GM12878 (cell line): Measurements from ENCODE around the gene DCDC2C. TPM values are rescaled to one million over a fixed set of nuclear protein-coding genes. Genes with fewer than 3 reads are reported as not detected.

Experiments used
- ATAC-seq: fragments of 200-7000 bp; cut with Tn5 transposase; 3 replicates; pipeline ENCODE4 v1.9.1; 2020; ENCODE audit warnings: mild to moderate bottlenecking, moderate library complexity
- BruUV-seq: library from RNA; stranded (reverse); fragments of 400-500 nt; replicated peaks from 2 replicates; lab custom pipeline; 2021; lab: Mats Ljungman, UMichigan
- CTCF ChIA-PET: fragments of 300-600 bp; sonication (Branson Sonifier 250); formaldehyde crosslinking; extraction: SDS; loops from one replicate; lab custom pipeline; 2021; ENCODE audit warnings: inconsistent platforms; lab: Yijun Ruan, JAX
- POLR2A ChIA-PET: fragments of 350-600 bp; formaldehyde crosslinking; extraction: SDS; loops from one replicate; lab custom pipeline; 2021; ENCODE audit warnings: inconsistent platforms; lab: Charles Lee
- RAD21 ChIA-PET: fragments of 300-600 bp; sonication (Branson Sonifier 250); formaldehyde crosslinking; loops from one replicate; lab custom pipeline; 2023; ENCODE audit warnings: antibody characterized with exemption; ENCODE audit not compliant: unreplicated experiment; lab: Charles Lee
- SMC1A ChIA-PET: fragments of 300-600 bp; sonication (Branson Sonifier 250); formaldehyde crosslinking; loops from one replicate; lab custom pipeline; 2023; ENCODE audit not compliant: unreplicated experiment, uncharacterized antibody; lab: Charles Lee
- DNase-seq: peaks from one replicate; pipeline ENCODE4 v3.0.0-alpha.2; 2011; ENCODE audit warnings: low read depth, low spot score
- FAIRE-seq: peaks from 3 replicates; lab custom pipeline; 2011; peaks lifted over from hg19 to GRCh38; lab: Jason Lieb, UNC
- H2AFZ ChIP-seq: 2 replicates; pipeline ENCODE4 v1.6.0; 2011; ENCODE audit warnings: low read depth, low read length, control low read depth; ENCODE audit not compliant: control insufficient read depth
- H3K27ac ChIP-seq: 2 replicates; pipeline ENCODE4 v1.5.1; 2011; ENCODE audit warnings: control low read depth; ENCODE audit not compliant: control insufficient read depth, insufficient read depth
- H3K27me3 ChIP-seq, 2 experiments: replicated peaks in 1 of 2; 2 replicates each; pipeline versions ENCODE4 v1.6.0 to v1.6.1; 2011; ENCODE audit warnings: low read length in 1 of 2; ENCODE audit not compliant: control insufficient read depth in 2 of 2, insufficient read depth in 2 of 2
- H3K36me3 ChIP-seq, 2 experiments: 2 replicates each; pipeline ENCODE4 v1.5.1; 2011; ENCODE audit warnings: low read length in 1 of 2; ENCODE audit not compliant: control insufficient read depth in 2 of 2, insufficient read depth in 2 of 2
- H3K4me1 ChIP-seq: 2 replicates; pipeline ENCODE4 v1.6.1; 2011; ENCODE audit warnings: mild to moderate bottlenecking, low read length, moderate library complexity, mixed read lengths; ENCODE audit not compliant: control insufficient read depth, insufficient read depth
- H3K4me2 ChIP-seq: 2 replicates; pipeline ENCODE4 v1.6.0; 2011; ENCODE audit warnings: control low read depth; ENCODE audit not compliant: control insufficient read depth, insufficient read depth
- H3K4me3 ChIP-seq: fragments of 200-600 bp; sonication (generic); 2 replicates; pipeline ENCODE4 v1.5.1; 2016
- H3K79me2 ChIP-seq: 2 replicates; pipeline ENCODE4 v1.6.0; 2011; ENCODE audit warnings: low read length; ENCODE audit not compliant: control insufficient read depth, insufficient read depth
- H3K9ac ChIP-seq: 2 replicates; pipeline ENCODE4 v1.8.0; 2011; ENCODE audit warnings: low read length, control low read depth, mixed read lengths; ENCODE audit not compliant: control insufficient read depth, insufficient read depth
- H3K9me3 ChIP-seq: replicated peaks from 3 replicates; pipeline ENCODE4 v1.5.1; 2011; ENCODE audit warnings: mild to moderate bottlenecking, low read length; ENCODE audit not compliant: control insufficient read depth, insufficient read depth
- H4K20me1 ChIP-seq: 2 replicates; pipeline ENCODE4 v1.6.0; 2011; ENCODE audit not compliant: control insufficient read depth, insufficient read depth
- CHD2 ChIP-seq: IDR thresholded peaks from 2 replicates; pipeline ENCODE4 v1.6.1; 2011; ENCODE audit warnings: low read depth, low read length, improper control_type of control experiment, borderline replicate concordance
- WRNIP1 ChIP-seq: IDR thresholded peaks from 2 replicates; pipeline ENCODE4 v1.6.1; 2011; ENCODE audit warnings: low read depth, low read length, improper control_type of control experiment, borderline replicate concordance
- in situ Hi-C: fragments of 300-500 bp; cut with MboI; formaldehyde crosslinking; loops from 9 replicates; pipeline ENCODE4 v1.14.3; 2018; ENCODE audit warnings: mixed read lengths
- intact Hi-C: fragments of 100-400 bp; cut with micrococcal nuclease; formaldehyde crosslinking; loops from one replicate; pipeline ENCODE4 v1.14.2; 2022; ENCODE audit not compliant: unreplicated experiment
- polyA plus RNA-seq, 11 experiments: library from polyadenylated mRNA; depleted of rRNA in 4 of 11; unstranded in 6 of 11; stranded (reverse) in 5 of 11; fragments of >200 nt; fragmentation: Nextera tagmentation in 4 of 11; fragmentation: Illumina TruSeq in 1 of 11; extraction: Ambion mirVana in 4 of 11; extraction: Trizol in 1 of 11; gene quantifications; 1 replicate in 1 of 11; 2 replicates in 10 of 11; pipeline versions ENCODE4 v1.2.1 to v1.2.3, GENCODE V29; 2011 to 2016; ENCODE audit warnings: inconsistent platforms in 2 of 11, missing spikeins in 2 of 11, low read depth in 1 of 11
- total RNA-seq, 4 experiments: library from RNA; depleted of rRNA in 3 of 4; stranded (reverse); fragments of >200 nt in 3 of 4; fragmentation: Illumina TruSeq in 1 of 4; extraction: Trizol in 1 of 4; gene quantifications; 2 replicates each; pipeline versions ENCODE4 v1.2.1 to v1.2.3, GENCODE V29; 2013 to 2021
- TF ChIP-seq, protein P1 (sequence below): IDR thresholded peaks from 2 replicates; pipeline ENCODE4 v1.6.1; 2011; ENCODE audit warnings: low read depth, mild to moderate bottlenecking, low read length, moderate library complexity, borderline replicate concordance; ENCODE audit errors: extremely low read depth
- TF ChIP-seq, protein P2 (sequence below): fragments of 450-650 bp; formaldehyde crosslinking; IDR thresholded peaks from 2 replicates; pipeline ENCODE4 v1.4.0; 2020; ENCODE audit warnings: mild to moderate bottlenecking, moderate library complexity
- TF ChIP-seq, protein P3 (sequence below): fragments of 450-650 bp; IDR thresholded peaks from 2 replicates; pipeline ENCODE4 v1.6.1; 2018; ENCODE audit warnings: mild to moderate bottlenecking, low read depth, moderate library complexity; ENCODE audit not compliant: partially characterized antibody

DCDC2C gene
- total and polyA plus RNA-seq, 10 of the 15 experiments (the other 5 are each of a cell fraction or from before 2014, with no cell fraction given) = not detected

DNA sequence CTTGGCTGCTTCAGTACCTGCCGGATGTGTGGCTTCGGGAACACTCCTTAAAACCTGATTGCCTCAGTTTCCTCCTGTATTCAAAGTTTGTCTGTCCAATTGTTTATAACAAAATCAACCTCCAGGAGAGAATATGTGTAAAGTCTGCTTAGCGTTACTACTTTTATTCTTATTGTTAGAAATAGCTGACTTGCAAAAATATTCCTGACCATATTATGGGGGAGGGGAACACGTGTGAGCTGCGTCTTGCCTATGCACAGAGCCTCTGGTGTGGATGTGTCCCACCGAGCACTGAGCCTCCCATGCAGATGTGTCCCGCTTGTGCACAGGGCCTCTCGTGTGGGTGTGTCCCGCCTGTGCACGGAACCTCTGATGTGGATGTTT is 82.5 kb downstream of the DCDC2C start (continued):
- TF ChIP-seq, protein P1, sequence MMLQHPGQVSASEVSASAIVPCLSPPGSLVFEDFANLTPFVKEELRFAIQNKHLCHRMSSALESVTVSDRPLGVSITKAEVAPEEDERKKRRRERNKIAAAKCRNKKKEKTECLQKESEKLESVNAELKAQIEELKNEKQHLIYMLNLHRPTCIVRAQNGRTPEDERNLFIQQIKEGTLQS = no peak
- TF ChIP-seq, all 136 proteins: peak for 0

DNA sequence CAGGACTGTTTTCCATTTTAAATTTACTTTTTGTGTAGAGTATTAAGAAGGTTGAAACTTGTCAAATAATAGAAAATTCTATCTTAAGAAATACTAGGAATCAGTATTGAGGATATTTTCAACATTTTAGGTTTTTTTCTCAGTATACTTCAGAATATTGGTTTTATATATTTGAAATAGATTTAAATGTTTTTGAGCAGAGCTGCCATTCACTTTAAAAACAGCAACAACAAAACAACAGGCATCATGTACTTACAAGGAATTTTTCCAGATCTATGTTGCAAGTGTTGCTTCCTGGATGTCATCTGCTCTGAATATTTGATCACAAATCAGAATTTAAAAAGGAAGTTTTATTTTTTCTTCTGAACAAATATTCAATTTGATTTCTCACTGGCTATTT is 84.4 kb downstream of the DCDC2C start:
- TF ChIP-seq, protein P2, sequence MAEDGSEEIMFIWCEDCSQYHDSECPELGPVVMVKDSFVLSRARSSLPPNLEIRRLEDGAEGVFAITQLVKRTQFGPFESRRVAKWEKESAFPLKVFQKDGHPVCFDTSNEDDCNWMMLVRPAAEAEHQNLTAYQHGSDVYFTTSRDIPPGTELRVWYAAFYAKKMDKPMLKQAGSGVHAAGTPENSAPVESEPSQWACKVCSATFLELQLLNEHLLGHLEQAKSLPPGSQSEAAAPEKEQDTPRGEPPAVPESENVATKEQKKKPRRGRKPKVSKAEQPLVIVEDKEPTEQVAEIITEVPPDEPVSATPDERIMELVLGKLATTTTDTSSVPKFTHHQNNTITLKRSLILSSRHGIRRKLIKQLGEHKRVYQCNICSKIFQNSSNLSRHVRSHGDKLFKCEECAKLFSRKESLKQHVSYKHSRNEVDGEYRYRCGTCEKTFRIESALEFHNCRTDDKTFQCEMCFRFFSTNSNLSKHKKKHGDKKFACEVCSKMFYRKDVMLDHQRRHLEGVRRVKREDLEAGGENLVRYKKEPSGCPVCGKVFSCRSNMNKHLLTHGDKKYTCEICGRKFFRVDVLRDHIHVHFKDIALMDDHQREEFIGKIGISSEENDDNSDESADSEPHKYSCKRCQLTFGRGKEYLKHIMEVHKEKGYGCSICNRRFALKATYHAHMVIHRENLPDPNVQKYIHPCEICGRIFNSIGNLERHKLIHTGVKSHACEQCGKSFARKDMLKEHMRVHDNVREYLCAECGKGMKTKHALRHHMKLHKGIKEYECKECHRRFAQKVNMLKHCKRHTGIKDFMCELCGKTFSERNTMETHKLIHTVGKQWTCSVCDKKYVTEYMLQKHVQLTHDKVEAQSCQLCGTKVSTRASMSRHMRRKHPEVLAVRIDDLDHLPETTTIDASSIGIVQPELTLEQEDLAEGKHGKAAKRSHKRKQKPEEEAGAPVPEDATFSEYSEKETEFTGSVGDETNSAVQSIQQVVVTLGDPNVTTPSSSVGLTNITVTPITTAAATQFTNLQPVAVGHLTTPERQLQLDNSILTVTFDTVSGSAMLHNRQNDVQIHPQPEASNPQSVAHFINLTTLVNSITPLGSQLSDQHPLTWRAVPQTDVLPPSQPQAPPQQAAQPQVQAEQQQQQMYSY (CRISPR knock-in tag) = no peak
- TF ChIP-seq WRNIP1 = no peak
- TF ChIP-seq, protein P3, sequence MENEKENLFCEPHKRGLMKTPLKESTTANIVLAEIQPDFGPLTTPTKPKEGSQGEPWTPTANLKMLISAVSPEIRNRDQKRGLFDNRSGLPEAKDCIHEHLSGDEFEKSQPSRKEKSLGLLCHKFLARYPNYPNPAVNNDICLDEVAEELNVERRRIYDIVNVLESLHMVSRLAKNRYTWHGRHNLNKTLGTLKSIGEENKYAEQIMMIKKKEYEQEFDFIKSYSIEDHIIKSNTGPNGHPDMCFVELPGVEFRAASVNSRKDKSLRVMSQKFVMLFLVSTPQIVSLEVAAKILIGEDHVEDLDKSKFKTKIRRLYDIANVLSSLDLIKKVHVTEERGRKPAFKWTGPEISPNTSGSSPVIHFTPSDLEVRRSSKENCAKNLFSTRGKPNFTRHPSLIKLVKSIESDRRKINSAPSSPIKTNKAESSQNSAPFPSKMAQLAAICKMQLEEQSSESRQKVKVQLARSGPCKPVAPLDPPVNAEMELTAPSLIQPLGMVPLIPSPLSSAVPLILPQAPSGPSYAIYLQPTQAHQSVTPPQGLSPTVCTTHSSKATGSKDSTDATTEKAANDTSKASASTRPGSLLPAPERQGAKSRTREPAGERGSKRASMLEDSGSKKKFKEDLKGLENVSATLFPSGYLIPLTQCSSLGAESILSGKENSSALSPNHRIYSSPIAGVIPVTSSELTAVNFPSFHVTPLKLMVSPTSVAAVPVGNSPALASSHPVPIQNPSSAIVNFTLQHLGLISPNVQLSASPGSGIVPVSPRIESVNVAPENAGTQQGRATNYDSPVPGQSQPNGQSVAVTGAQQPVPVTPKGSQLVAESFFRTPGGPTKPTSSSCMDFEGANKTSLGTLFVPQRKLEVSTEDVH = no peak
- TF ChIP-seq CHD2 = no peak
- Histone ChIP-seq H3K4me3 (no peak overlapping the region), H3K4me1 (no peaks in the 10 kb centered on the region), H3K4me2 (no peak overlapping the region), H3K36me3 (no peaks in the 10 kb centered on the region), H2AFZ (no peak overlapping the region), H4K20me1 (no peaks in the 10 kb centered on the region), H3K79me2 (no peaks in the 10 kb centered on the region), H3K9me3 (no peaks in the 10 kb centered on the region), H3K27me3 (no peaks in the 10 kb centered on the region; a peak in 1 of 4 replicates), H3K27ac (no peak overlapping the region), H3K9ac (no peak overlapping the region)
- no peak for DNase-seq
- CTCF ChIA-PET = no interaction called here
- RAD21 ChIA-PET = no interaction called here
- SMC1A ChIA-PET = no interaction called here
- ATAC-seq = no peak
- in situ Hi-C loops = no loop called here
- POLR2A ChIA-PET = no interaction called here
- intact Hi-C loops = no loop called here
- FAIRE-seq = no peak
- no TSS peak for BruUV-seq
